Endodermal cell (in vitro differentiated cells): Measurements from ENCODE around the gene SYCE3. TPM values are rescaled to one million over a fixed set of nuclear protein-coding genes. Genes with fewer than 3 reads are reported as not detected.

ENCODE experiments used
- DNase-seq: peaks from one replicate; pipeline ENCODE4 v3.0.0-alpha.2; 2017
- H3K27ac ChIP-seq: 2 replicates; pipeline ENCODE4 v1.5.1; 2013; ENCODE audit warnings: mild to moderate bottlenecking, low read depth, low read length, moderate library complexity
- H3K27me3 ChIP-seq: 2 replicates; pipeline ENCODE4 v1.6.1; 2013; ENCODE audit warnings: mild to moderate bottlenecking, low read length, moderate library complexity; ENCODE audit not compliant: insufficient read depth, control insufficient read depth, poor library complexity, severe bottlenecking
- H3K36me3 ChIP-seq: 2 replicates; pipeline ENCODE4 v1.7.0; 2013; ENCODE audit warnings: mild to moderate bottlenecking, low read length, moderate library complexity; ENCODE audit not compliant: control insufficient read depth, insufficient read depth
- H3K4me1 ChIP-seq: one replicate; pipeline ENCODE4 v1.7.0; 2013; ENCODE audit warnings: low read length; ENCODE audit not compliant: control insufficient read depth, insufficient read depth
- H3K4me3 ChIP-seq: 2 replicates; pipeline ENCODE4 v1.5.1; 2013; ENCODE audit warnings: mild to moderate bottlenecking, low read length, moderate library complexity
- H3K9ac ChIP-seq: 2 replicates; pipeline ENCODE4 v1.6.1; 2013; ENCODE audit warnings: mild to moderate bottlenecking, low read length, moderate library complexity; ENCODE audit not compliant: poor library complexity, severe bottlenecking; ENCODE audit errors: extremely low read depth
- H3K9me3 ChIP-seq: 2 replicates; pipeline ENCODE4 v1.6.1; 2013; ENCODE audit warnings: mild to moderate bottlenecking, low read length, moderate library complexity; ENCODE audit not compliant: control insufficient read depth
- H3K27ac Mint-ChIP-seq: 2 replicates; pipeline ENCODE4 v1.8.0; 2020; ENCODE audit warnings: mixed read lengths
- H3K27me3 Mint-ChIP-seq: 2 replicates; pipeline ENCODE4 v1.8.0; 2021; ENCODE audit warnings: mild to moderate bottlenecking, mixed read lengths; ENCODE audit not compliant: insufficient read depth
- H3K36me3 Mint-ChIP-seq: 2 replicates; pipeline ENCODE4 v1.8.0; 2020; ENCODE audit warnings: low read depth, mixed read lengths
- H3K4me1 Mint-ChIP-seq: 2 replicates; pipeline ENCODE4 v1.8.0; 2020; ENCODE audit warnings: mixed read lengths
- H3K4me3 Mint-ChIP-seq: 2 replicates; pipeline ENCODE4 v1.8.0; 2020; ENCODE audit warnings: mild to moderate bottlenecking, moderate library complexity, mixed read lengths
- H3K9me3 Mint-ChIP-seq: 2 replicates; pipeline ENCODE4 v1.8.0; 2020; ENCODE audit warnings: mild to moderate bottlenecking, mixed read lengths
- CTCF ChIP-seq: fragments of 200-600 bp; sonication (generic); conservative IDR thresholded peaks from 2 replicates; pipeline ENCODE4 v1.5.0; 2021; ENCODE audit warnings: antibody characterized with exemption, mild to moderate bottlenecking
- WGBS, 2 experiments: methylation state at CpG; one replicate each; pipeline versions ENCODE4 v1.1.5 to v1.1.7; 2013; ENCODE audit warnings: missing lambda C conversion rate in 2 of 2, mixed read lengths in 1 of 2; ENCODE audit not compliant: insufficient coverage in 1 of 2, insufficient read length in 1 of 2; 5-methylcytosine and 5-hydroxymethylcytosine counted together
- total RNA-seq, 2 donors: library from RNA; stranded (reverse); fragmentation: NEBNext Ultra II Directional in 1 of 2; extraction: Animal tissue kit (Norgen Biotek cat#: 25700) in 1 of 2; gene quantifications; 2 replicates in 1 of 2; 3 replicates in 1 of 2; pipeline ENCODE4 v1.2.1, GENCODE V29; 2021

The SYCE3 gene
- total RNA-seq, 2 donors from 2014 or later: 0.70 to 0.91 TPM

- H3K36me3 ChIP-seq: no peaks in the 10 kb centered on the region
- H3K4me3 ChIP-seq: no peak overlapping the region
These were observed 38.4 kb upstream of the SYCE3 start for GRCh38 chr22:50600967-50601668.

GRCh38 chr22:50600538-50600937 lies 37.8 kb upstream of the SYCE3 start, which contains the start of gene MAPK8IP2:
Gene MAPK8IP2 (plus strand): TSS chr22:50600793. CDS start chr22:50600819, 26 bp downstream.
- H3K36me3 Mint-ChIP-seq: no peaks in the 10 kb centered on the region
- H3K4me3 Mint-ChIP-seq: peak within 1 kb of the TSS; percentile 46
- WGBS, 2 experiments: 1% methylated on average over 58 of the region's 61 CpGs; no CpG with 5 or more reads in 1 of the 2 experiments
- peaks cover 85% of the 10 kb centered on the region for H3K27me3 ChIP-seq
- H3K9me3 ChIP-seq: no peaks in the 10 kb centered on the region
- no peak within 1 kb of the TSS for H3K9ac ChIP-seq
- H3K4me1 ChIP-seq: no peaks in the 10 kb centered on the region
- no peaks in the 10 kb centered on the region for H3K36me3 ChIP-seq
- peak; percentile 55 for DNase-seq
- peak within 1 kb of the TSS; percentile 32 for H3K27ac ChIP-seq
- peaks cover 87% of the 10 kb centered on the region for H3K27me3 Mint-ChIP-seq
- TF ChIP-seq CTCF: no peak
- H3K4me1 Mint-ChIP-seq: no peaks in the 10 kb centered on the region
- H3K27ac Mint-ChIP-seq: no peak within 1 kb of the TSS
- no peaks in the 10 kb centered on the region for H3K9me3 Mint-ChIP-seq
- no peak within 1 kb of the TSS for H3K4me3 ChIP-seq

More at GRCh38 chr22:50600967-50601668, 38.4 kb upstream of the SYCE3 start:
- H3K9ac ChIP-seq: no peak overlapping the region
- Mint-ChIP-seq H3K9me3 (no peaks in the 10 kb centered on the region), H3K27ac (no peak overlapping the region), H3K36me3 (no peaks in the 10 kb centered on the region), H3K4me1 (no peaks in the 10 kb centered on the region), H3K4me3 (peak overlapping the region; percentile 46), H3K27me3 (peaks cover 89% of the 10 kb centered on the region)
- H3K9me3 ChIP-seq: no peaks in the 10 kb centered on the region
- TF ChIP-seq CTCF: no peak
- peak overlapping the region; percentile 32 for H3K27ac ChIP-seq
- no peaks in the 10 kb centered on the region for H3K4me1 ChIP-seq
- H3K27me3 ChIP-seq: peaks cover 91% of the 10 kb centered on the region
- WGBS, 2 experiments: 14 to 18% methylated on average over 9 to 40 of the region's 52 CpGs
- peak; percentile 55 for DNase-seq

GRCh38 chr22:50599816-50600455 lies 37.2 kb upstream of the SYCE3 start:
- Mint-ChIP-seq H3K4me3 (peak overlapping the region; percentile 45), H3K9me3 (no peaks in the 10 kb centered on the region), H3K27me3 (peaks cover 83% of the 10 kb centered on the region), H3K4me1 (no peaks in the 10 kb centered on the region), H3K27ac (no peak overlapping the region), H3K36me3 (no peaks in the 10 kb centered on the region)
- no peaks in the 10 kb centered on the region for H3K36me3 ChIP-seq
- H3K9ac ChIP-seq: no peak overlapping the region
- peak; percentile 91 for DNase-seq
- 20 to 30% methylated on average over 20 to 52 of the region's 52 CpGs for WGBS, 2 experiments
- H3K4me3 ChIP-seq: no peak overlapping the region
- no peak overlapping the region for H3K27ac ChIP-seq
- H3K4me1 ChIP-seq: no peaks in the 10 kb centered on the region
- no peak for TF ChIP-seq CTCF
- H3K27me3 ChIP-seq: peaks cover 83% of the 10 kb centered on the region
- H3K9me3 ChIP-seq: no peaks in the 10 kb centered on the region
